Measurements from ENCODE around the gene CALM1.

CALM1 gene

GRCh38 chr14:90429754-90430153 lies 32.9 kb downstream of the CALM1 start:
- Mint-ChIP-seq H3K27me3 (no peaks in the 10 kb centered on the region), H3K36me3 (ENCODE audit: low read depth) (no peaks in the 10 kb centered on the region), H3K4me3 (no peak overlapping the region), H3K27ac (no peak overlapping the region), H3K9me3 (no peaks in the 10 kb centered on the region), H3K4me1 (no peaks in the 10 kb centered on the region)
- ATAC-seq (no peak), DNase-seq (no peak)

- DNase-seq: no peak
- no peak overlapping the region for H3K4me3 Mint-ChIP-seq
- no peaks in the 10 kb centered on the region for H3K9me3 Mint-ChIP-seq
- H3K27me3 Mint-ChIP-seq: no peaks in the 10 kb centered on the region
- no peaks in the 10 kb centered on the region for H3K4me1 Mint-ChIP-seq
- no peak for ATAC-seq
- H3K27ac Mint-ChIP-seq: no peak overlapping the region
- no peaks in the 10 kb centered on the region for H3K36me3 Mint-ChIP-seq (ENCODE audit: low read depth)
Measured at GRCh38 chr14:90434370-90435020, 37.7 kb downstream of the CALM1 start.

GRCh38 chr14:90438841-90439240 lies 42.0 kb downstream of the CALM1 start:
- Mint-ChIP-seq H3K9me3 (no peaks in the 10 kb centered on the region), H3K4me3 (no peak overlapping the region), H3K36me3 (ENCODE audit: low read depth) (no peaks in the 10 kb centered on the region), H3K27ac (no peak overlapping the region), H3K27me3 (no peaks in the 10 kb centered on the region), H3K4me1 (no peaks in the 10 kb centered on the region)
- ATAC-seq (no peak), DNase-seq (no peak)

DNA sequence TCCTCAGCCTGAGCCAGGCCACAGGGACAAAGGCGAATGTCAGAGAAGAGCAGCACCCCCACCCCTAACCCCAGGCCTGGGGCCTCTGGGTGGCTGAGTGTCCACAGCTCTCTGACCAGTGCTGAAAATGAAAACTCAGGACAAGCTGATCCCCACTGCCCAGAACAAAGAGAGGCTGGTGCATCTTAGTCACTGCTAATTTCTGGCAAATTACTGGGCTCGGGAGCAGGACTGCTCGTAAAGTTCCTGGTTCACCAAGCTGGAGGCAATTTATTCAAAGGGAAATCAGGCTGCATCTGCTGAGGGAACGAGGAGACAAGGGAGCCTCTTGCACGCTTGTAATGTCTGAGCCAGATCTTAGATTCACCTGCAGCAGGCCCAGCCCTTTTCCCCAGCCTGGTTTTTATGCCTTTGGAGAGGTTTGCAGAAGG lies 43.2 kb downstream of the CALM1 start:
- no peaks in the 10 kb centered on the region for H3K9me3 Mint-ChIP-seq
- no peak overlapping the region for H3K27ac Mint-ChIP-seq
- H3K36me3 Mint-ChIP-seq (ENCODE audit: low read depth): no peaks in the 10 kb centered on the region
- ATAC-seq (no peak), DNase-seq (no peak)
- no peaks in the 10 kb centered on the region for H3K4me1 Mint-ChIP-seq
- no peaks in the 10 kb centered on the region for H3K27me3 Mint-ChIP-seq
- no peak overlapping the region for H3K4me3 Mint-ChIP-seq

GRCh38 chr14:90440592-90440991 lies 43.8 kb downstream of the CALM1 start:
- no peak for ATAC-seq
- no peaks in the 10 kb centered on the region for H3K4me1 Mint-ChIP-seq

GRCh38 chr14:90442388-90442787 lies 45.6 kb downstream of the CALM1 start:
- no peak for DNase-seq
- no peaks in the 10 kb centered on the region for H3K9me3 Mint-ChIP-seq
- H3K36me3 Mint-ChIP-seq (ENCODE audit: low read depth): no peaks in the 10 kb centered on the region
- no peaks in the 10 kb centered on the region for H3K27me3 Mint-ChIP-seq
- H3K4me3 Mint-ChIP-seq: no peak overlapping the region
- ATAC-seq: no peak
- H3K27ac Mint-ChIP-seq: no peak overlapping the region
- no peaks in the 10 kb centered on the region for H3K4me1 Mint-ChIP-seq

More at GRCh38 chr14:90440592-90440991, 43.8 kb downstream of the CALM1 start:
- Mint-ChIP-seq H3K36me3 (ENCODE audit: low read depth) (no peaks in the 10 kb centered on the region), H3K27ac (no peak overlapping the region), H3K27me3 (no peaks in the 10 kb centered on the region), H3K9me3 (no peaks in the 10 kb centered on the region), H3K4me3 (no peak overlapping the region)
- no peak for DNase-seq

- no peak overlapping the region for H3K4me3 Mint-ChIP-seq
- H3K36me3 Mint-ChIP-seq (ENCODE audit: low read depth): no peaks in the 10 kb centered on the region
- H3K9me3 Mint-ChIP-seq: no peaks in the 10 kb centered on the region
- no peaks in the 10 kb centered on the region for H3K27me3 Mint-ChIP-seq
- ATAC-seq (no peak), DNase-seq (no peak)
- no peaks in the 10 kb centered on the region for H3K4me1 Mint-ChIP-seq
- no peak overlapping the region for H3K27ac Mint-ChIP-seq
Measured at GRCh38 chr14:90443161-90444076, 46.6 kb downstream of the CALM1 start.

- no peak overlapping the region for H3K4me3 Mint-ChIP-seq
- no peaks in the 10 kb centered on the region for H3K4me1 Mint-ChIP-seq
- no peak for DNase-seq
- no peaks in the 10 kb centered on the region for H3K27me3 Mint-ChIP-seq
- H3K27ac Mint-ChIP-seq: no peak overlapping the region
- no peak for ATAC-seq
- no peaks in the 10 kb centered on the region for H3K36me3 Mint-ChIP-seq (ENCODE audit: low read depth)
- no peaks in the 10 kb centered on the region for H3K9me3 Mint-ChIP-seq
Measured at GRCh38 chr14:90444077-90444696, 47.4 kb downstream of the CALM1 start.

GRCh38 chr14:90445011-90445410 lies 48.2 kb downstream of the CALM1 start:
- no peaks in the 10 kb centered on the region for H3K36me3 Mint-ChIP-seq (ENCODE audit: low read depth)
- DNase-seq (no peak), ATAC-seq (no peak)
- no peaks in the 10 kb centered on the region for H3K9me3 Mint-ChIP-seq
- H3K4me3 Mint-ChIP-seq: no peak overlapping the region
- H3K27me3 Mint-ChIP-seq: no peaks in the 10 kb centered on the region
- H3K27ac Mint-ChIP-seq: no peak overlapping the region
- no peaks in the 10 kb centered on the region for H3K4me1 Mint-ChIP-seq

DNA sequence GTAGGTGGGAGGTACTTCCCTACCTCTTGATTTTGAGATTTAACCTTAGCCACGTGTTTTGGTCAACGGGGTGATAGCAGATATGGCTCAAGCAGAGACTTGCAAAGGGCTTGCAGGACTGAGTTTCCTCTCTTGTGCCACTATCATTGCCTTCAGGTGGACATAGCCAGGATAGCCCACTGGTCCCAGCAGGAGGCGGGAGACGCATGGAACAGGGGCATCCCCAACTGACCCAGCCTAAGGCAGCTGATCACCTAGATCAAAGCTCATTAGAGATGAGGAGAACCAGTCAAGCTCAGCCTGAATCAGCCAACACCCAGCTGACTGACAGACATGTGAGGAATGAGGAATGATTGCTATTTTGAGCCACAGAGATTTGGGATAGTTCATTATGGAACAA lies 49.6 kb downstream of the CALM1 start:
- no peak overlapping the region for H3K4me3 Mint-ChIP-seq
- H3K9me3 Mint-ChIP-seq: no peaks in the 10 kb centered on the region
- no peaks in the 10 kb centered on the region for H3K36me3 Mint-ChIP-seq (ENCODE audit: low read depth)
- no peak overlapping the region for H3K27ac Mint-ChIP-seq
- ATAC-seq: no peak
- H3K27me3 Mint-ChIP-seq: no peaks in the 10 kb centered on the region
- H3K4me1 Mint-ChIP-seq: no peaks in the 10 kb centered on the region
- DNase-seq: no peak

- no peak overlapping the region for H3K4me3 Mint-ChIP-seq
- no peak overlapping the region for H3K27ac Mint-ChIP-seq
- DNase-seq (no peak), ATAC-seq (no peak)
- no peaks in the 10 kb centered on the region for H3K27me3 Mint-ChIP-seq
- H3K9me3 Mint-ChIP-seq: no peaks in the 10 kb centered on the region
- H3K36me3 Mint-ChIP-seq (ENCODE audit: low read depth): no peaks in the 10 kb centered on the region
- H3K4me1 Mint-ChIP-seq: peaks cover 11% of the 10 kb centered on the region
Measured at GRCh38 chr14:90447720-90448497, 51.1 kb downstream of the CALM1 start.

- Mint-ChIP-seq H3K9me3 (no peaks in the 10 kb centered on the region), H3K4me1 (peaks cover 11% of the 10 kb centered on the region), H3K27me3 (no peaks in the 10 kb centered on the region), H3K36me3 (ENCODE audit: low read depth) (no peaks in the 10 kb centered on the region), H3K27ac (no peak overlapping the region), H3K4me3 (no peak overlapping the region)
- DNase-seq (no peak), ATAC-seq (no peak)
Measured at GRCh38 chr14:90449411-90449810, 52.6 kb downstream of the CALM1 start.

- H3K36me3 Mint-ChIP-seq (ENCODE audit: low read depth): no peaks in the 10 kb centered on the region
Measured at GRCh38 chr14:90450151-90450550, 53.3 kb downstream of the CALM1 start.

GRCh38 chr14:90450667-90451066 lies 53.8 kb downstream of the CALM1 start:
- Mint-ChIP-seq H3K27me3 (no peaks in the 10 kb centered on the region), H3K27ac (no peak overlapping the region), H3K4me3 (no peak overlapping the region), H3K4me1 (peaks cover 11% of the 10 kb centered on the region), H3K36me3 (ENCODE audit: low read depth) (no peaks in the 10 kb centered on the region), H3K9me3 (no peaks in the 10 kb centered on the region)
- ATAC-seq: no peak
- DNase-seq: no peak

More at GRCh38 chr14:90450151-90450550, 53.3 kb downstream of the CALM1 start:
- DNase-seq: no peak
- Mint-ChIP-seq H3K4me3 (no peak overlapping the region), H3K9me3 (no peaks in the 10 kb centered on the region), H3K27me3 (no peaks in the 10 kb centered on the region), H3K4me1 (peaks cover 11% of the 10 kb centered on the region), H3K27ac (no peak overlapping the region)
- ATAC-seq: no peak
